Measurements from ENCODE around the gene RNF213. TPM values are rescaled to one million over a fixed set of nuclear protein-coding genes. Genes with fewer than 3 reads are reported as not detected.

The RNF213 gene
- total RNA-seq, 1 experiment from 2014 or later = 179 TPM

- H3K9me3 ChIP-seq (ENCODE audit: insufficient read depth, low read depth) = no peaks in the 10 kb centered on the region
- POLR2A ChIA-PET (ENCODE audit: unreplicated experiment) = no interaction called here
- DNase-seq = no peak
- no TSS peak for BruUV-seq (replicated peaks)
- H3K79me2 ChIP-seq (ENCODE audit: low read depth) = no peaks in the 10 kb centered on the region
- H3K36me3 ChIP-seq (ENCODE audit: low read depth) = no peaks in the 10 kb centered on the region
- H4K20me1 ChIP-seq (ENCODE audit: insufficient read depth) = no peaks in the 10 kb centered on the region; the same call in 1 of the 2 replicates
- intact Hi-C loops (cut with micrococcal nuclease; ENCODE audit: unreplicated experiment) = no loop called here
- no peak overlapping the region for H3K4me2 ChIP-seq
- no peak overlapping the region for H2AFZ ChIP-seq
- H3K27ac ChIP-seq = no peak overlapping the region
- CTCF ChIA-PET = no interaction called here
- H3K9me2 ChIP-seq (ENCODE audit: insufficient read depth) = no peaks in the 10 kb centered on the region
- no peaks in the 10 kb centered on the region for H3F3A ChIP-seq (ENCODE audit: insufficient read depth, low read depth)
- H3K4me3 ChIP-seq = no peak overlapping the region
- peaks cover 6% of the 10 kb centered on the region; the same call in 1 of the 2 replicates for H3K4me1 ChIP-seq (replicated peaks; ENCODE audit: insufficient read depth)
- TF ChIP-seq CTCF (conservative IDR thresholded peaks at IDR 0.05) = no peak
- no peak for TF ChIP-seq EZH2 (IDR thresholded peaks at IDR 0.05; ENCODE audit: low read depth)
- no peaks in the 10 kb centered on the region for H3K27me3 ChIP-seq (ENCODE audit: insufficient read depth, low read depth)
Observed at GRCh38 chr17:80214878-80215210, 45.8 kb upstream of the RNF213 start.

GRCh38 chr17:80216473-80217456, 43.9 kb upstream of the RNF213 start:
- no peaks in the 10 kb centered on the region; the same call in 1 of the 2 replicates for H4K20me1 ChIP-seq (ENCODE audit: insufficient read depth)
- H3K36me3 ChIP-seq (ENCODE audit: low read depth) = no peaks in the 10 kb centered on the region
- H3K4me3 ChIP-seq = no peak overlapping the region
- H3K4me2 ChIP-seq = no peak overlapping the region
- no peaks in the 10 kb centered on the region for H3K79me2 ChIP-seq (ENCODE audit: low read depth)
- no peak overlapping the region for H3K27ac ChIP-seq
- BruUV-seq (replicated peaks) = no TSS peak
- no peaks in the 10 kb centered on the region for H3K9me2 ChIP-seq (ENCODE audit: insufficient read depth)
- H3K27me3 ChIP-seq (ENCODE audit: insufficient read depth, low read depth) = no peaks in the 10 kb centered on the region
- H2AFZ ChIP-seq = no peak overlapping the region
- CTCF ChIA-PET = no interaction called here
- POLR2A ChIA-PET (ENCODE audit: unreplicated experiment) = no interaction called here
- intact Hi-C loops (cut with micrococcal nuclease; ENCODE audit: unreplicated experiment) = no loop called here
- peaks cover 6% of the 10 kb centered on the region; the same call in 1 of the 2 replicates for H3K4me1 ChIP-seq (replicated peaks; ENCODE audit: insufficient read depth)
- no peaks in the 10 kb centered on the region for H3F3A ChIP-seq (ENCODE audit: insufficient read depth, low read depth)
- no peaks in the 10 kb centered on the region for H3K9me3 ChIP-seq (ENCODE audit: insufficient read depth, low read depth)
- TF ChIP-seq CTCF (conservative IDR thresholded peaks at IDR 0.05) (no peak), EZH2 (IDR thresholded peaks at IDR 0.05; ENCODE audit: low read depth) (no peak)
- DNase-seq = no peak

- ChIA-PET POLR2A (ENCODE audit: unreplicated experiment) (no interaction called here), CTCF (no interaction called here)
- BruUV-seq (replicated peaks) = no TSS peak
- H3K4me1 ChIP-seq (replicated peaks; ENCODE audit: insufficient read depth) = peaks cover 6% of the 10 kb centered on the region; the same call in 1 of the 2 replicates
- no peak for DNase-seq
- no peak overlapping the region for H3K4me3 ChIP-seq
- no peaks in the 10 kb centered on the region; the same call in 1 of the 2 replicates for H4K20me1 ChIP-seq (ENCODE audit: insufficient read depth)
- no peaks in the 10 kb centered on the region for H3K79me2 ChIP-seq (ENCODE audit: low read depth)
- no peaks in the 10 kb centered on the region for H3K36me3 ChIP-seq (ENCODE audit: low read depth)
- no peak overlapping the region for H3K4me2 ChIP-seq
- intact Hi-C loops (cut with micrococcal nuclease; ENCODE audit: unreplicated experiment) = no loop called here
- no peak for TF ChIP-seq CTCF (conservative IDR thresholded peaks at IDR 0.05)
- TF ChIP-seq EZH2 (IDR thresholded peaks at IDR 0.05; ENCODE audit: low read depth) = no peak
- H3F3A ChIP-seq (ENCODE audit: insufficient read depth, low read depth) = no peaks in the 10 kb centered on the region
- no peaks in the 10 kb centered on the region for H3K27me3 ChIP-seq (ENCODE audit: insufficient read depth, low read depth)
- no peak overlapping the region for H3K27ac ChIP-seq
- no peaks in the 10 kb centered on the region for H3K9me3 ChIP-seq (ENCODE audit: insufficient read depth, low read depth)
- H2AFZ ChIP-seq = no peak overlapping the region
- no peaks in the 10 kb centered on the region for H3K9me2 ChIP-seq (ENCODE audit: insufficient read depth)
Observed at GRCh38 chr17:80217703-80218362, 42.8 kb upstream of the RNF213 start.

Measured in PC-9 (cell line).